GM12878 (cell line): ENCODE measurements around the gene GNAI2. TPM values are rescaled to one million over a fixed set of nuclear protein-coding genes. Genes with fewer than 3 reads are reported as not detected.

Experiments
- ATAC-seq: fragments of 200-7000 bp; cut with Tn5 transposase; 3 replicates; pipeline ENCODE4 v1.9.1; 2020; ENCODE audit warnings: mild to moderate bottlenecking, moderate library complexity
- BruUV-seq: library from RNA; stranded (reverse); fragments of 400-500 nt; replicated peaks from 2 replicates; lab custom pipeline; 2021; lab: Mats Ljungman, UMichigan
- CTCF ChIA-PET: fragments of 300-600 bp; sonication (Branson Sonifier 250); formaldehyde crosslinking; extraction: SDS; loops from one replicate; lab custom pipeline; 2021; ENCODE audit warnings: inconsistent platforms; lab: Yijun Ruan, JAX
- POLR2A ChIA-PET: fragments of 350-600 bp; formaldehyde crosslinking; extraction: SDS; loops from one replicate; lab custom pipeline; 2021; ENCODE audit warnings: inconsistent platforms; lab: Charles Lee
- RAD21 ChIA-PET: fragments of 300-600 bp; sonication (Branson Sonifier 250); formaldehyde crosslinking; loops from one replicate; lab custom pipeline; 2023; ENCODE audit warnings: antibody characterized with exemption; ENCODE audit not compliant: unreplicated experiment; lab: Charles Lee
- SMC1A ChIA-PET: fragments of 300-600 bp; sonication (Branson Sonifier 250); formaldehyde crosslinking; loops from one replicate; lab custom pipeline; 2023; ENCODE audit not compliant: unreplicated experiment, uncharacterized antibody; lab: Charles Lee
- DNase-seq: peaks from one replicate; pipeline ENCODE4 v3.0.0-alpha.2; 2011; ENCODE audit warnings: low read depth, low spot score
- FAIRE-seq: peaks from 3 replicates; lab custom pipeline; 2011; peaks lifted over from hg19 to GRCh38; lab: Jason Lieb, UNC
- H2AFZ ChIP-seq: 2 replicates; pipeline ENCODE4 v1.6.0; 2011; ENCODE audit warnings: low read depth, low read length, control low read depth; ENCODE audit not compliant: control insufficient read depth
- H3K27ac ChIP-seq: 2 replicates; pipeline ENCODE4 v1.5.1; 2011; ENCODE audit warnings: control low read depth; ENCODE audit not compliant: control insufficient read depth, insufficient read depth
- H3K27me3 ChIP-seq, 2 experiments: replicated peaks in 1 of 2; 2 replicates each; pipeline versions ENCODE4 v1.6.0 to v1.6.1; 2011; ENCODE audit warnings: low read length in 1 of 2; ENCODE audit not compliant: control insufficient read depth in 2 of 2, insufficient read depth in 2 of 2
- H3K36me3 ChIP-seq, 2 experiments: 2 replicates each; pipeline ENCODE4 v1.5.1; 2011; ENCODE audit warnings: low read length in 1 of 2; ENCODE audit not compliant: control insufficient read depth in 2 of 2, insufficient read depth in 2 of 2
- H3K4me1 ChIP-seq: 2 replicates; pipeline ENCODE4 v1.6.1; 2011; ENCODE audit warnings: mild to moderate bottlenecking, low read length, moderate library complexity, mixed read lengths; ENCODE audit not compliant: control insufficient read depth, insufficient read depth
- H3K4me2 ChIP-seq: 2 replicates; pipeline ENCODE4 v1.6.0; 2011; ENCODE audit warnings: control low read depth; ENCODE audit not compliant: control insufficient read depth, insufficient read depth
- H3K4me3 ChIP-seq: fragments of 200-600 bp; sonication (generic); 2 replicates; pipeline ENCODE4 v1.5.1; 2016
- H3K79me2 ChIP-seq: 2 replicates; pipeline ENCODE4 v1.6.0; 2011; ENCODE audit warnings: low read length; ENCODE audit not compliant: control insufficient read depth, insufficient read depth
- H3K9ac ChIP-seq: 2 replicates; pipeline ENCODE4 v1.8.0; 2011; ENCODE audit warnings: low read length, control low read depth, mixed read lengths; ENCODE audit not compliant: control insufficient read depth, insufficient read depth
- H3K9me3 ChIP-seq: replicated peaks from 3 replicates; pipeline ENCODE4 v1.5.1; 2011; ENCODE audit warnings: mild to moderate bottlenecking, low read length; ENCODE audit not compliant: control insufficient read depth, insufficient read depth
- H4K20me1 ChIP-seq: 2 replicates; pipeline ENCODE4 v1.6.0; 2011; ENCODE audit not compliant: control insufficient read depth, insufficient read depth
- BCL3 ChIP-seq: IDR thresholded peaks from 2 replicates; pipeline ENCODE4 v1.6.1; 2011; ENCODE audit warnings: borderline replicate concordance, low read depth, mild to moderate bottlenecking, moderate library complexity, low read length; ENCODE audit not compliant: insufficient read depth, poor library complexity, severe bottlenecking
- FOS ChIP-seq: IDR thresholded peaks from 3 replicates; pipeline ENCODE4 v1.6.1; 2011; ENCODE audit warnings: borderline replicate concordance; ENCODE audit not compliant: insufficient read length; ENCODE audit errors: extremely low read depth
- HDAC2 ChIP-seq: fragments of 200-600 bp; sonication (generic); IDR thresholded peaks from 2 replicates; pipeline ENCODE4 v1.6.1; 2017
- IKZF2 ChIP-seq, 2 experiments: fragments of 450-650 bp; IDR thresholded peaks; 2 replicates each; pipeline ENCODE4 v1.6.1; 2017; ENCODE audit warnings: mild to moderate bottlenecking in 2 of 2, moderate library complexity in 2 of 2
- LARP7 ChIP-seq: fragments of 450-650 bp; IDR thresholded peaks from 2 replicates; pipeline ENCODE4 v1.6.1; 2017; ENCODE audit warnings: mild to moderate bottlenecking
- MYC ChIP-seq: IDR thresholded peaks from 2 replicates; pipeline ENCODE4 v1.6.1; 2011; ENCODE audit warnings: mild to moderate bottlenecking, low read length, moderate library complexity, inconsistent platforms; ENCODE audit not compliant: insufficient read depth, insufficient replicate concordance, insufficient read length, severe bottlenecking
- POLR2AphosphoS2 ChIP-seq: IDR thresholded peaks from 2 replicates; pipeline ENCODE4 v1.6.1; 2011; ENCODE audit warnings: low read depth, mild to moderate bottlenecking, low read length, improper control_type of control experiment, moderate library complexity
- RUNX3 ChIP-seq: IDR thresholded peaks from 2 replicates; pipeline ENCODE4 v1.6.1; 2012; ENCODE audit warnings: low read length, inconsistent platforms
- SIN3A ChIP-seq: IDR thresholded peaks from 2 replicates; pipeline ENCODE4 v1.6.1; 2012; ENCODE audit warnings: low read depth, low read length, improper control_type of control experiment
- SREBF1 ChIP-seq: IDR thresholded peaks from 2 replicates; pipeline ENCODE4 v1.6.1; 2012; ENCODE audit warnings: mild to moderate bottlenecking, low read length
- STAT3 ChIP-seq: IDR thresholded peaks from 2 replicates; pipeline ENCODE4 v1.6.1; 2011; ENCODE audit warnings: low read depth, low read length, improper control_type of control experiment
- SUZ12 ChIP-seq: fragments of 200-600 bp; sonication (generic); IDR thresholded peaks from one replicate; pipeline ENCODE4 v1.6.1; 2018; ENCODE audit warnings: antibody characterized with exemption, mild to moderate bottlenecking; ENCODE audit not compliant: unreplicated experiment
- TCF12 ChIP-seq: IDR thresholded peaks from 2 replicates; pipeline ENCODE4 v1.6.1; 2011; ENCODE audit warnings: low read depth, mild to moderate bottlenecking, low read length
- YBX1 ChIP-seq: fragments of 450-650 bp; IDR thresholded peaks from 2 replicates; pipeline ENCODE4 v1.6.1; 2016; ENCODE audit warnings: antibody characterized with exemption
- ZNF217 ChIP-seq: fragments of 450-650 bp; IDR thresholded peaks from 2 replicates; pipeline ENCODE4 v1.6.1; 2017; ENCODE audit warnings: antibody characterized with exemption, mild to moderate bottlenecking
- ZNF24 ChIP-seq: fragments of 450-650 bp; IDR thresholded peaks from 2 replicates; pipeline ENCODE4 v1.6.1; 2017; ENCODE audit warnings: antibody characterized with exemption, mild to moderate bottlenecking
- ZZZ3 ChIP-seq: IDR thresholded peaks from 2 replicates; pipeline ENCODE4 v1.6.1; 2011; ENCODE audit warnings: low read depth; ENCODE audit not compliant: control insufficient read depth, insufficient read length
- WGBS: methylation state at CpG from one replicate; pipeline ENCODE4 v1.1.6; 2016; ENCODE audit warnings: low lambda C conversion rate; ENCODE audit not compliant: insufficient replicate concordance, insufficient coverage; ENCODE audit errors: missing lambda C conversion rate; 5-methylcytosine and 5-hydroxymethylcytosine counted together
- in situ Hi-C: fragments of 300-500 bp; cut with MboI; formaldehyde crosslinking; loops from 9 replicates; pipeline ENCODE4 v1.14.3; 2018; ENCODE audit warnings: mixed read lengths
- intact Hi-C: fragments of 100-400 bp; cut with micrococcal nuclease; formaldehyde crosslinking; loops from one replicate; pipeline ENCODE4 v1.14.2; 2022; ENCODE audit not compliant: unreplicated experiment
- polyA plus RNA-seq, 11 experiments: library from polyadenylated mRNA; depleted of rRNA in 4 of 11; unstranded in 6 of 11; stranded (reverse) in 5 of 11; fragments of >200 nt; fragmentation: Nextera tagmentation in 4 of 11; fragmentation: Illumina TruSeq in 1 of 11; extraction: Ambion mirVana in 4 of 11; extraction: Trizol in 1 of 11; gene quantifications; 1 replicate in 1 of 11; 2 replicates in 10 of 11; pipeline versions ENCODE4 v1.2.1 to v1.2.3, GENCODE V29; 2011 to 2016; ENCODE audit warnings: inconsistent platforms in 2 of 11, missing spikeins in 2 of 11, low read depth in 1 of 11
- total RNA-seq, 4 experiments: library from RNA; depleted of rRNA in 3 of 4; stranded (reverse); fragments of >200 nt in 3 of 4; fragmentation: Illumina TruSeq in 1 of 4; extraction: Trizol in 1 of 4; gene quantifications; 2 replicates each; pipeline versions ENCODE4 v1.2.1 to v1.2.3, GENCODE V29; 2013 to 2021

The GNAI2 gene
- total and polyA plus RNA-seq, 10 of the 15 experiments (the other 5 are each of a cell fraction or from before 2014, with no cell fraction given), result 5.0 to 346 (median 237) TPM

GRCh38 chr3:50241163-50241562 lies 5.2 kb downstream of the GNAI2 start:
- peaks cover 89% of the 10 kb centered on the region for H3K79me2 ChIP-seq
- DNase-seq (no peak), FAIRE-seq (no peak), ATAC-seq (no peak)
- SMC1A ChIA-PET, result interaction anchor here (1.3 to 3.2 kb wide), 2 partner anchors 12 to 15 kb away, joined by 3 to 15 read pairs; no protein-coding TSS in a partner anchor
- 60% methylated on average over 4 of the region's 4 CpGs for WGBS
- RAD21 ChIA-PET, result interaction anchor here (0.6 to 5.1 kb wide), 4 partner anchors 14 to 46 kb away, joined by 3 to 36 read pairs (median 6); no protein-coding TSS in a partner anchor
- no peaks in the 10 kb centered on the region for H3K9me3 ChIP-seq
- no TSS peak for BruUV-seq
- no peak for TF ChIP-seq SIN3A
- no peak for TF ChIP-seq MYC
- no peak for TF ChIP-seq FOS
- TF ChIP-seq HDAC2, result no peak
- no peak for TF ChIP-seq RUNX3
- no peak for TF ChIP-seq STAT3
- TF ChIP-seq ZNF24, result no peak
- TF ChIP-seq ZZZ3, result no peak
- TF ChIP-seq YBX1, result no peak
- TF ChIP-seq ZNF217, result no peak
- no peak for TF ChIP-seq LARP7
- no peak for TF ChIP-seq SREBF1
- no peak for TF ChIP-seq POLR2AphosphoS2
- TF ChIP-seq SUZ12, result no peak
- TF ChIP-seq IKZF2 (IDR thresholded peaks at IDR 0.05), result no peak
- no peak for TF ChIP-seq BCL3
- no peak for TF ChIP-seq TCF12
- H3K4me1 ChIP-seq, result peaks cover 43% of the 10 kb centered on the region
- in situ Hi-C loops, result no loop called here
- peaks cover 1 to 4% of the 10 kb centered on the region in 2 experiments; a peak in 3 of 4 replicates for H3K36me3 ChIP-seq
- intact Hi-C loops, result no loop called here
- H3K4me3 ChIP-seq, result peak overlapping the region; percentile 28; the same call in 1 of the 2 replicates
- peak overlapping the region; percentile 82 for H3K27ac ChIP-seq
- no peak overlapping the region for H2AFZ ChIP-seq
- H3K27me3 ChIP-seq, result no peaks in the 10 kb centered on the region
- H3K9ac ChIP-seq, result peak overlapping the region; percentile 11; the same call in 1 of the 2 replicates
- POLR2A ChIA-PET, result interaction anchor here (0.6 to 1.7 kb wide), 4 partner anchors 12 to 1507 kb away, joined by 3 to 5 read pairs (median 4); no protein-coding TSS in a partner anchor
- CTCF ChIA-PET, result interaction anchor here (1.1 to 1.2 kb wide), 2 partner anchors 13 to 15 kb away, joined by 3 to 5 read pairs; no protein-coding TSS in a partner anchor
- H3K4me2 ChIP-seq, result peak overlapping the region; percentile 90
- H4K20me1 ChIP-seq, result peaks cover 12% of the 10 kb centered on the region
